ENCODE data around the gene VTA1. TPM values are rescaled to one million over a fixed set of nuclear protein-coding genes. Genes with fewer than 3 reads are reported as not detected.
A peak's percentile ranks its signal among the peaks of the same experiment; 100 is the strongest.

VTA1 gene
- total RNA-seq, 1 experiment from 2014 or later: 72.1 TPM

GRCh38 chr6:142222022-142222421, 75.0 kb downstream of the VTA1 start:
- Histone ChIP-seq H3K4me1 (ENCODE audit: control insufficient read depth, insufficient read depth, low read length) (no peaks in the 10 kb centered on the region), H3K27ac (ENCODE audit: low read length) (no peak overlapping the region), H3K36me3 (ENCODE audit: control insufficient read depth, insufficient read depth, low read length) (peaks cover 18% of the 10 kb centered on the region), H3K4me3 (ENCODE audit: low read depth in 2 of 2, low read length in 2 of 2) (no peak overlapping the region), H3K9me3 (ENCODE audit: control insufficient read depth, insufficient read depth, low read depth, low read length) (no peaks in the 10 kb centered on the region), H3K27me3 (ENCODE audit: control insufficient read depth, insufficient read depth, low read length) (no peaks in the 10 kb centered on the region)
- BruUV-seq (replicated peaks): no TSS peak
- POLR2A ChIA-PET: no interaction called here
- intact Hi-C loops (cut with micrococcal nuclease; ENCODE audit: unreplicated experiment): no loop called here
- CTCF ChIA-PET: no interaction called here
- DNase-seq (ENCODE audit: low read depth, low spot score): no peak
- ATAC-seq: no peak
- in situ Hi-C loops (cut with HindIII; ENCODE audit: low pct_unique_long_range_greater_than_20kb, low sequenced_read_pairs): no loop called here
- TF ChIP-seq, protein P1, sequence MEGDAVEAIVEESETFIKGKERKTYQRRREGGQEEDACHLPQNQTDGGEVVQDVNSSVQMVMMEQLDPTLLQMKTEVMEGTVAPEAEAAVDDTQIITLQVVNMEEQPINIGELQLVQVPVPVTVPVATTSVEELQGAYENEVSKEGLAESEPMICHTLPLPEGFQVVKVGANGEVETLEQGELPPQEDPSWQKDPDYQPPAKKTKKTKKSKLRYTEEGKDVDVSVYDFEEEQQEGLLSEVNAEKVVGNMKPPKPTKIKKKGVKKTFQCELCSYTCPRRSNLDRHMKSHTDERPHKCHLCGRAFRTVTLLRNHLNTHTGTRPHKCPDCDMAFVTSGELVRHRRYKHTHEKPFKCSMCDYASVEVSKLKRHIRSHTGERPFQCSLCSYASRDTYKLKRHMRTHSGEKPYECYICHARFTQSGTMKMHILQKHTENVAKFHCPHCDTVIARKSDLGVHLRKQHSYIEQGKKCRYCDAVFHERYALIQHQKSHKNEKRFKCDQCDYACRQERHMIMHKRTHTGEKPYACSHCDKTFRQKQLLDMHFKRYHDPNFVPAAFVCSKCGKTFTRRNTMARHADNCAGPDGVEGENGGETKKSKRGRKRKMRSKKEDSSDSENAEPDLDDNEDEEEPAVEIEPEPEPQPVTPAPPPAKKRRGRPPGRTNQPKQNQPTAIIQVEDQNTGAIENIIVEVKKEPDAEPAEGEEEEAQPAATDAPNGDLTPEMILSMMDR (IDR thresholded peaks at IDR 0.05): no peak
- TF ChIP-seq POLR2AphosphoS5 (IDR thresholded peaks at IDR 0.05; ENCODE audit: low read depth, low read length): no peak
- TF ChIP-seq, protein P2, sequence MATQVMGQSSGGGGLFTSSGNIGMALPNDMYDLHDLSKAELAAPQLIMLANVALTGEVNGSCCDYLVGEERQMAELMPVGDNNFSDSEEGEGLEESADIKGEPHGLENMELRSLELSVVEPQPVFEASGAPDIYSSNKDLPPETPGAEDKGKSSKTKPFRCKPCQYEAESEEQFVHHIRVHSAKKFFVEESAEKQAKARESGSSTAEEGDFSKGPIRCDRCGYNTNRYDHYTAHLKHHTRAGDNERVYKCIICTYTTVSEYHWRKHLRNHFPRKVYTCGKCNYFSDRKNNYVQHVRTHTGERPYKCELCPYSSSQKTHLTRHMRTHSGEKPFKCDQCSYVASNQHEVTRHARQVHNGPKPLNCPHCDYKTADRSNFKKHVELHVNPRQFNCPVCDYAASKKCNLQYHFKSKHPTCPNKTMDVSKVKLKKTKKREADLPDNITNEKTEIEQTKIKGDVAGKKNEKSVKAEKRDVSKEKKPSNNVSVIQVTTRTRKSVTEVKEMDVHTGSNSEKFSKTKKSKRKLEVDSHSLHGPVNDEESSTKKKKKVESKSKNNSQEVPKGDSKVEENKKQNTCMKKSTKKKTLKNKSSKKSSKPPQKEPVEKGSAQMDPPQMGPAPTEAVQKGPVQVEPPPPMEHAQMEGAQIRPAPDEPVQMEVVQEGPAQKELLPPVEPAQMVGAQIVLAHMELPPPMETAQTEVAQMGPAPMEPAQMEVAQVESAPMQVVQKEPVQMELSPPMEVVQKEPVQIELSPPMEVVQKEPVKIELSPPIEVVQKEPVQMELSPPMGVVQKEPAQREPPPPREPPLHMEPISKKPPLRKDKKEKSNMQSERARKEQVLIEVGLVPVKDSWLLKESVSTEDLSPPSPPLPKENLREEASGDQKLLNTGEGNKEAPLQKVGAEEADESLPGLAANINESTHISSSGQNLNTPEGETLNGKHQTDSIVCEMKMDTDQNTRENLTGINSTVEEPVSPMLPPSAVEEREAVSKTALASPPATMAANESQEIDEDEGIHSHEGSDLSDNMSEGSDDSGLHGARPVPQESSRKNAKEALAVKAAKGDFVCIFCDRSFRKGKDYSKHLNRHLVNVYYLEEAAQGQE (IDR thresholded peaks at IDR 0.05; ENCODE audit: insufficient read depth in 1 of 2, low read depth in 2 of 2, low read length in 1 of 2): no peak
- no peak for TF ChIP-seq SIN3A (IDR thresholded peaks at IDR 0.05; ENCODE audit: borderline replicate concordance, insufficient read depth, low read depth, low read length)
- TF ChIP-seq TCF7L2 (IDR thresholded peaks at IDR 0.05; ENCODE audit: low read depth, low read length): no peak

- Histone ChIP-seq H3K27me3 (ENCODE audit: control insufficient read depth, insufficient read depth, low read length) (no peaks in the 10 kb centered on the region), H3K4me1 (ENCODE audit: control insufficient read depth, insufficient read depth, low read length) (no peaks in the 10 kb centered on the region), H3K36me3 (ENCODE audit: control insufficient read depth, insufficient read depth, low read length) (peaks cover 9% of the 10 kb centered on the region; the same call in 1 of the 2 replicates), H3K4me3 (ENCODE audit: low read depth in 2 of 2, low read length in 2 of 2) (no peak overlapping the region), H3K27ac (ENCODE audit: low read length) (no peak overlapping the region), H3K9me3 (ENCODE audit: control insufficient read depth, insufficient read depth, low read depth, low read length) (no peaks in the 10 kb centered on the region)
- intact Hi-C loops (cut with micrococcal nuclease; ENCODE audit: unreplicated experiment): no loop called here
- DNase-seq (ENCODE audit: low read depth, low spot score): no peak
- ATAC-seq: peak; percentile 45; the same call in 1 of the 2 replicates
- ChIA-PET CTCF (no interaction called here), POLR2A (no interaction called here)
- TF ChIP-seq POLR2AphosphoS5 (IDR thresholded peaks at IDR 0.05; ENCODE audit: low read depth, low read length) (no peak), TCF7L2 (IDR thresholded peaks at IDR 0.05; ENCODE audit: low read depth, low read length) (no peak), SIN3A (IDR thresholded peaks at IDR 0.05; ENCODE audit: borderline replicate concordance, insufficient read depth, low read depth, low read length) (no peak)
- TF ChIP-seq, protein P2 (IDR thresholded peaks at IDR 0.05; ENCODE audit: insufficient read depth in 1 of 2, low read depth in 2 of 2, low read length in 1 of 2): no peak
- TF ChIP-seq, protein P1 (IDR thresholded peaks at IDR 0.05): no peak
- in situ Hi-C loops (cut with HindIII; ENCODE audit: low pct_unique_long_range_greater_than_20kb, low sequenced_read_pairs): no loop called here
- BruUV-seq (replicated peaks): no TSS peak
Observed at GRCh38 chr6:142223938-142224337, 76.9 kb downstream of the VTA1 start.
